Urinary bladder (tissue), 4 donors: ENCODE data around the gene NLRP5. TPM values are rescaled to one million over a fixed set of nuclear protein-coding genes. Genes with fewer than 3 reads are reported as not detected.

Experiments used
- DNase-seq: peaks from one replicate; pipeline ENCODE4 v3.0.0-alpha.2; 2015; ENCODE audit errors: extremely low spot score
- H3K27ac ChIP-seq: one replicate; pipeline ENCODE4 v1.5.1; 2013; ENCODE audit warnings: low read depth, mild to moderate bottlenecking, moderate library complexity
- H3K36me3 ChIP-seq: one replicate; pipeline ENCODE4 v1.6.1; 2013; ENCODE audit warnings: mild to moderate bottlenecking, moderate library complexity; ENCODE audit not compliant: insufficient read depth
- H3K4me1 ChIP-seq: one replicate; pipeline ENCODE4 v1.6.1; 2013; ENCODE audit warnings: mild to moderate bottlenecking, moderate library complexity; ENCODE audit not compliant: insufficient read depth
- H3K4me3 ChIP-seq: one replicate; pipeline ENCODE4 v1.5.1; 2013; ENCODE audit warnings: low read depth, low read length
- WGBS: extraction: QIAGEN DNeasy Blood & Tissue Kit; methylation state at CpG from one replicate; pipeline ENCODE4 v1.1.7; 2013; 5-methylcytosine and 5-hydroxymethylcytosine counted together
- polyA plus RNA-seq: library from polyadenylated mRNA; stranded (reverse); fragments of 200-250 nt; gene quantifications from one replicate; pipeline ENCODE4 v1.2.3, GENCODE V29; 2013
- small RNA-seq: library from RNA; depleted of rRNA; stranded (forward); fragments of <200 nt; gene quantifications from one replicate; pipeline ENCODE3, GENCODE V24; 2014
- total RNA-seq: library from RNA; depleted of rRNA; stranded (reverse); fragments of >200 nt; gene quantifications from one replicate; pipeline ENCODE4 v1.2.3, GENCODE V29; 2014
- donor health status: healthy with polysubstance abuse.
- donor health status: healthy.

Gene NLRP5
- total and polyA plus RNA-seq, 2 donors: not detected

DNA sequence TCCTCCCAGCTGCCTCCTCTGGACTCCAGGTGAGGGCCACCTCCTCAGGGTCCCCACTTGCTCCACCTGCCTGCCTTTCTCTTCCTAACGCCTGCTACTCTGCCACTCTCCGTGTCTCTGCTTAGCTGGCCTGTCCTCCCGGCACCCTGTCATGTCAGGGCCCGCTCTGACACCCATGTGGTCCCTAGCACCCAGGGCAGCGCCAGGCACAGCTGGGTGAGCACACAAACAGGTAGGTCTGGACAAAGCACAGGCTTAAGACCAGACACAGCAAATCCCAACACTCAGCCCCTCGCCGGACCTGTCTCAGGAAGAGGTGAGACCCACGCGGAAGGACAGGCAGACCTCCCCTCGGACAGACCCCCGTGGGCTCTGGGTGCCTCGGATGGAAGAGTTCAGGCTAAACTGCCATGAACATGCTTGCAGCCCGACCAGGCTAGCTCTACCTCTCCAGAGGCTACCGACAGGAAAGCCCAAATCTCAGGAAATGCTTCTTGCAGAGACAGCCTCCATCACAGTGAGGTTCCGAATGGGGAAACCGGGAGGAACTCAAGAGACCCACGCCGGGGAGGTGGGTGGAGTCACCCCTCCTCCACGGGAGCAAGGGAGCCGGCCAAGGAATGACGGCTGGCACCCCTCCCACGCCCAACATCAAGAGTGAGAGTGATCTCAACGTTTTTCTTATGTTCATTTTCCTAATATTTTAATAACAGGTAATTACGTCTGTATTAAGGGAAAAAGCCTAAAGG is 122.0 kb downstream of the NLRP5 start:
- Histone ChIP-seq H3K27ac (no peak overlapping the region), H3K36me3 (no peaks in the 10 kb centered on the region), H3K4me1 (peaks cover 2% of the 10 kb centered on the region), H3K4me3 (no peak overlapping the region)
- WGBS: 21% methylated on average over 24 of the region's 24 CpGs
- DNase-seq: peak; percentile 23

DNA sequence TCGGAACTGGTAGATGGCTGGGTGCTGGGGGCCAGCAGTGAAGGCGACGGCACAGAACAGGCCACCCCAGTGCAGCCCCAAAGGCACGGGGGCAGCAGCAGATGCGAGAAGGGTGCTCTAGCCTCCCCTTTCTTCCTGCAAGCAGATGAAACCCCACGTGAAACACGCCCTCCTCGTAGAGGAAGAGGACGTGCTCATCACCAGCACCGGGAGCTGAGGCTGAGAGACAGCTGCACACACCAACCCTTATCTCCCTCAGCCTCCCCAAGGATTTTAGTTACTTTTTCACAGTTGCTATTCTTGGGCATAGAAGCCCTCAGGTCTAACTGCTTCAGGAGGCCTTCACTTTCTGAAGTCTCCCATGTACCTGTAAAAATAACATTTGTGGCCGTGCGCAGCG is 122.7 kb downstream of the NLRP5 start:
- Histone ChIP-seq H3K4me1 (peaks cover 2% of the 10 kb centered on the region), H3K4me3 (no peak overlapping the region), H3K27ac (no peak overlapping the region), H3K36me3 (no peaks in the 10 kb centered on the region)
- no peak for DNase-seq
- WGBS: 35% methylated on average over 13 of the region's 13 CpGs

DNA sequence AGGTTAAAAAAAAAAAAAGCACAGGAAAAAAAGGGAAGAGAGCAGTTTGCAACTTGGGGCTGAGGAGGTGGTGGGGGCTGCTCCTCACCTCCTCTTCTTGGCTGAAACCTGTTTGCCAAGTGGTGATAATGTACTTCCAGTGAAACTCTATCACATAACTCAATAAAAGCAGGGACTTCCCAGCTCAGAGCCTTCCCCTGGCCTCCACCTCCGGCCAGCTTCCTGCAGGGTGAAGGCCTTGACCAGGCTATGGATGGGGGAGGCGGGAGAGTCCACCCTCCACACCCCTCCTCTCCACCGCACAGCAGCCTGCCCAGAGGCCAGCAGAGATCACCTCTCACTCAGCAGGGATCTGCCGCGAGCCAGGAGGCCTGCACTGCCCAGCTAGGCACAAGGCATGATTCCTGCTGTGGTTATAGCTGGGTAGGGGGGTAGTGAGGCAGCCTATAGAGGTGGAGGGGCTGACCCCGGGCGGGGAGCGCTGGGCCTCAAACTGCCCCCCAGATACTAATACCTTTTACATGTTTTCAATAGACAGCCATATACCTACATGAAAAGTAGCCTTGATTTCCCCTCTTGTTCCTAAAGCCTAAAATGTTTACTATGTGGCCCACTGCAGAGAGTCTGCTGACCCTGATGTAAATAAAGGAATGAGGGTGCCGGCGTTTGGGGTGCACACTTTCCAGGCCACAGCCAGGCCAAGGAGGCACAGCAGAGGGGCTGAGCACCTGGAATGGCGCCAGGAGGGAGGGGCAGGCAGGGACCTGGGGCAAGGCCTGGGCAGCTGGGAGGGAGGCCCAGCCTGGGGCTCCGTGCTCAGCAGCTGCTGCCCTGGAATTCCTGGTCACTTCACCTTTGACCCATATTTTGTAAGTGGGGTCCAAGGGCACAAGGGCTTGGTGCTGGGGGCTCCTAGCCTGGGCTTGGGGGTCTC is 124.2 kb downstream of the NLRP5 start:
- Histone ChIP-seq H3K4me3 (no peak overlapping the region), H3K4me1 (peaks cover 2% of the 10 kb centered on the region), H3K27ac (peak overlapping the region; percentile 0), H3K36me3 (peaks cover 1% of the 10 kb centered on the region)
- no peak for DNase-seq
- 25% methylated on average over 12 of the region's 12 CpGs for WGBS

Small RNAs within 50 kb of the gene (small RNA-seq; reads per million reads assigned to genes)
- not detected for gene RF00019

Other genes with a start within 250 kb of the NLRP5 start
- not detected for gene NLRP9, start 248.4 kb upstream of the NLRP5 start, total RNA-seq
- gene NLRP9, start 248.4 kb upstream of the NLRP5 start, polyA plus RNA-seq: not detected
- 0.58 TPM for gene RFPL4A, start 227.7 kb upstream of the NLRP5 start, total RNA-seq
- gene RFPL4A, start 227.7 kb upstream of the NLRP5 start, polyA plus RNA-seq: not detected
- gene RFPL4AL1, start 217.7 kb upstream of the NLRP5 start, total RNA-seq: not detected
- not detected for gene RFPL4AL1, start 217.7 kb upstream of the NLRP5 start, polyA plus RNA-seq
- not detected for gene NLRP11, start 154.8 kb upstream of the NLRP5 start, total RNA-seq
- not detected for gene NLRP11, start 154.8 kb upstream of the NLRP5 start, polyA plus RNA-seq
- gene NLRP4, start 150.2 kb upstream of the NLRP5 start, total RNA-seq: not detected
- not detected for gene NLRP4, start 150.2 kb upstream of the NLRP5 start, polyA plus RNA-seq
- not detected for gene NLRP13, start 54.4 kb upstream of the NLRP5 start, total RNA-seq
- not detected for gene NLRP13, start 54.4 kb upstream of the NLRP5 start, polyA plus RNA-seq
- gene NLRP8, start 38.9 kb upstream of the NLRP5 start, total RNA-seq: not detected
- not detected for gene NLRP8, start 38.9 kb upstream of the NLRP5 start, polyA plus RNA-seq
- 13.3 TPM for gene ZNF787, start 134.5 kb downstream of the NLRP5 start, total RNA-seq
- 30.9 TPM for gene ZNF787, start 134.5 kb downstream of the NLRP5 start, polyA plus RNA-seq
- gene ZNF444, start 154.5 kb downstream of the NLRP5 start, total RNA-seq: 11.7 TPM
- gene ZNF444, start 154.5 kb downstream of the NLRP5 start, polyA plus RNA-seq: 44.5 TPM
- not detected for gene GALP, start 189.2 kb downstream of the NLRP5 start, total RNA-seq
- gene GALP, start 189.2 kb downstream of the NLRP5 start, polyA plus RNA-seq: not detected
- gene ZSCAN5B, start 211.0 kb downstream of the NLRP5 start, total RNA-seq: not detected
- not detected for gene ZSCAN5B, start 211.0 kb downstream of the NLRP5 start, polyA plus RNA-seq
- not detected for gene ZSCAN5C, start 215.5 kb downstream of the NLRP5 start, total RNA-seq
- gene ZSCAN5C, start 215.5 kb downstream of the NLRP5 start, polyA plus RNA-seq: not detected